ENCODE measurements around the gene NUBP2.
A peak's percentile ranks its signal among the peaks of the same experiment; 100 is the strongest.

Gene NUBP2

DNA sequence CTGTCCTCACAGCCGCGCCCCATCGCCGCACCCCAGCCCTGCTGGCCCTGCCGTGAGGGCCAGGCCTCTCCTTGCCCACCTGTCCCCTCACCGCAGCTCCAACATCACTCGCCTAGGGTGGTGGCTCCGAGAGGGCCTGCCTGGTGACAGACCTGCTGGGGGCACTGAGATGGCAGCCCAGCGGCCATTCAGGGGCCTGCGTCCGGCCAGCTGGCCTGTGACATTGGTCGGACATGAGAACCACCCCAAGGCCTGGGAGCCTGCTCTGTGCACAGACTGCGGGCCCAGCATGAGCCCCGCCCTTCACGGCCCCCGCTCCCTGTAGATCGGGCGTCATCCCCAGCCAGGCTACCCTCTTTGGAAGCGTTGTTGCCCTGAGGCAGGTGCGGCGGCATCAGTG is 23.2 kb upstream of the NUBP2 start:
- no peak for DNase-seq (ENCODE audit: low read depth)

DNA sequence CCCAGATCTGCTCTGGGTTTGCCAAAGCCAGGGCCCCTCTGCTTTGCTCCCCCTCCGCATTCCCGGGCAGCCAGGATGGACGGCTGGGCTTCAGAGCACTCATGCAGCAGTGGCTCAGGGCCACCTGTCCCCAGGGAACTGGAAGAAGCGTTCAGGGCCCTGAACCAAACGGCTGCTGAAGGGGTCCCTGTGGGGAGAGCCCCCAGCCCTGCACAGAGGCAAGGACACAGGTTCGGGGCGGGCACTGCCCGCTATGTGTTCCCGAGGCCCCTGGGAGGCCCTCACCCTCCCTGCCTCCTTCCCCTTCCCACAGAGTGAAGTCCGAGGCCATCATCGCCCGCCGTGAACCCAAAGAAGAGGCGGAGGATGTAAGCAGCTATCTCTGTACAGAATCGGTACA is 21.8 kb upstream of the NUBP2 start:
- no peak for DNase-seq (ENCODE audit: low read depth)

GRCh38 chr16:1761751-1762150 is 21.0 kb upstream of the NUBP2 start:
- no peak for DNase-seq (ENCODE audit: low read depth)

- no peak for DNase-seq (ENCODE audit: low read depth)
Measured at GRCh38 chr16:1762196-1762878, 20.4 kb upstream of the NUBP2 start.

DNA sequence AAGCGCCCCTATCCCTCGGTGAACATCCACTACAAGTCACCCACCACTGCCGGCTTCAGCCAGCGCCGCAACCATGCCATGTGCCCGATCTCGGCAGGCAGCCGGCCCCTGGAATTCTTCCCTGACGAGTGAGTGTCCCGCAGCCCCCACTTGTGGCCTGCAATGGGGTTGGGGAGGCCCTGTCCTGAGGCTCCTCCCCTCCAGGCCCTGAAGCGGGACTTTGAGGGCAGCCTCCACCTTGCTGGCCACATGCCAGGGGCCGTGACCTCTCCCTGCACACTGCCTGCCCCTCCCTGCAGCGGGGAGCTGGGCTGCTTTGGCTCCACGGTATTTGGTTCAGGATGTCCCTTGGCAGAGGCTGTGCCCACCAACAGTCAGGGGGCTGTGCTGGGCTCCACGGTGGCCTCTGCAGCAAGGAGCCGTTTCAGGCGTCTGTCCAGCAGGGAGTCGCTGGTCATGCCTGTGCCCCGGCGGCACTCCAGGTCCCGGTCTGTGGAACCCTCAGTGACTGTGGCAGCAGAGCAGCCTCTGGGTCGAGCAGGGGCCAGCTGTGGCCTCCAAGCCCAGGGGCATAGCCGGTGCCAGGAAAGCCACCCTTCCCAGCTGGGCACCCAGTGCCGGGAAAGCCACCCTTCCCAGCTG is 19.8 kb upstream of the NUBP2 start:
- DNase-seq (ENCODE audit: low read depth): no peak

GRCh38 chr16:1763521-1764511 is 18.9 kb upstream of the NUBP2 start:
- peak; percentile 35 for DNase-seq (ENCODE audit: low read depth)

DNA sequence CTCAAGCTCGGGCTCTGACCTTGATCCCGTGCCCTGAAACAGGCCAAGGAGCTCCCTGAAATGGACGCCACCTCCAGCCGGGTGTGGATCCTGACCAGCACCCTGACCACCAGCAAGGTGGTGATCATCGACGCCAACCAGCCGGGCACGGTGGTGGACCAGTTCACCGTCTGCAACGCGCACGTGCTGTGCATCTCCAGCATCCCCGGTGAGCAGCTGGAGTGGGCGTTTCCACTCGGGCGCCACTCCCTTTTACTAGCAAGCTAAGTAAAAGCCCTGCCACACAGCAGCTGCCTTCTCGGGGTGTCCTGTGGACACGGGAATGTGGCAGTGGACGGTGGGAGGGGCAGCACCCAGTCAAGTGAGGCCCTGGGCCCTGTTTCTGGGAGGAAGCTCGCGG is 17.8 kb upstream of the NUBP2 start:
- no peak for DNase-seq (ENCODE audit: low read depth)

DNA sequence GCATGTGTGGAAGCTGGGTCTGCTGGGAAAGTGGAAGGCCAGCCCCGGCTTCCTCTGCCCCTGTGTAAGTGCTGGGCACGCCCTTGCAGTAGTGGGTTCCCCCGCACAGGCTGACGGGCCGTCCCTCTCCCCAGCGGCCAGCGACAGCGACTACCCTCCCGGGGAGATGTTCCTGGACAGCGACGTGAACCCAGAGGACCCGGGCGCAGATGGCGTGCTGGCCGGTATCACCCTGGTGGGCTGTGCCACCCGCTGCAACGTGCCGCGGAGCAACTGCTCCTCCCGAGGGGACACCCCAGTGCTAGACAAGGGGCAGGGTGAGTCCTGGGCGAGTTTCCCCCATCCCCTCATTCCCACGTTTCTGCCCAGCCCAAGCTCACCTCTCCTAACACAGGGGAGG is 16.9 kb upstream of the NUBP2 start:
- no peak for DNase-seq (ENCODE audit: low read depth)

DNA sequence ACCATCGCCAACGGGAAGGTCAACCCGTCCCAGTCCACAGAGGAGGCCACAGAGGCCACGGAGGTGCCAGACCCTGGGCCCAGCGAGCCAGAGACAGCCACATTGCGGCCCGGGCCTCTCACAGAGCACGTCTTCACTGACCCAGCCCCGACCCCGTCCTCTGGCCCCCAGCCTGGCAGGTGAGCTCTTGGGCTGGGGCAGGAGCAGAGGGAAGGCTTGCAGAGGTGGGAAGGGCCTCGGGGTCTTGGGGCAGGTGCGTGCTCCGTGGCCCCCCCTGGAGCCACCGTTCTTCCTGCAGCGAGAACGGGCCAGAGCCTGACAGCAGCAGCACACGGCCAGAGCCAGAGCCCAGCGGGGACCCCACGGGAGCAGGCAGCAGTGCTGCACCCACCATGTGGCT is 16.5 kb upstream of the NUBP2 start:
- DNase-seq (ENCODE audit: low read depth): no peak

DNA sequence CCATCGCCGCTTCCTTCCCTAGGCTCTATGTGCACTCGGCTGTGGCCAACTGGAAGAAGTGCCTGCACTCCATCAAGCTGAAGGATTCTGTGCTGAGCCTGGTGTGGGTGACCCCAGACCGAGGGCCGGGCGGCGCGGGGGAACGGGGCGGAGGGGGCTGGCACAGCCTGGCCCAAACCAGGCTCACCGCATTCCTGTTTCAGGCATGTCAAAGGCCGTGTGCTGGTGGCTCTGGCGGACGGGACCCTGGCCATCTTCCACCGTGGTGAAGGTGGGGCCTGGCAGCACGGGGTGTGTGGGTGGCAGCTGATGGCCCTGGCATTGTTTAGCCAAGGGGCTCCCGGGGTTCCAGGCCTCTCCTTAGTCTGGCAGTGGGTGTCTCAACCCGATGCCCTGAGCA is 16.1 kb upstream of the NUBP2 start:
- no peak for DNase-seq (ENCODE audit: low read depth)

DNA sequence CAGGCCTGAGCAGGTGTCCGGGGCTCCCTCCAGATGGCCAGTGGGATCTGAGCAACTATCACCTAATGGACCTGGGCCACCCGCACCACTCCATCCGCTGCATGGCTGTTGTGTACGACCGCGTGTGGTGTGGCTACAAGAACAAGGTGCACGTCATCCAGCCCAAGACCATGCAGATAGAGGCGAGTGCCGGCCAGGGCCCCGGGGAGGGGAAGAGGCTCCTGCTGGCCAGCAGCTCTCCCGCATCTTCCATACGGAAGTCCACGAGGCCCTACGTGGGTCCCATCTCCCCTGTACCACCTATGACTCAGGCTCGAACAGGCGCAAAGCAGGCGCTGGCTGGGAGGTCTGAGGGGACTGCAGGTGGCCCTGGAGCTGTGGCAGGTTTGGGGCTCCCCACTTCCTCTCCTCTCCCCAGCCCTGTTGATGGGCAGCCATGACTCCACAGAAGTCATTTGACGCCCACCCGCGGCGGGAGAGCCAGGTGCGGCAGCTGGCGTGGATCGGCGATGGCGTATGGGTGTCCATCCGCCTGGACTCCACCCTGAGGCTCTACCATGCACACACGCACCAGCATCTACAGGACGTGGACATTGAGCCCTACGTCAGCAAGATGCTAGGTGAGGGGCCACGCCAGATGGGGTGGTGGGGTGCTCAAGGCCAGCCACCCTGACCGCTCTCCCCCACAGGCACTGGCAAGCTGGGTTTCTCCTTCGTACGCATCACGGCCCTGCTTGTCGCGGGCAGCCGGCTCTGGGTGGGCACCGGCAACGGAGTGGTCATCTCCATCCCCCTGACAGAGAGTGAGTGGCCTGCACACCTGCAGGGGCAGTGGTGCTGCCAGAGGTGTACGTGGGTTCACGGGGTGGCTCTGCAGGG is 15.4 kb upstream of the NUBP2 start:
- no peak for DNase-seq (ENCODE audit: low read depth)

DNA sequence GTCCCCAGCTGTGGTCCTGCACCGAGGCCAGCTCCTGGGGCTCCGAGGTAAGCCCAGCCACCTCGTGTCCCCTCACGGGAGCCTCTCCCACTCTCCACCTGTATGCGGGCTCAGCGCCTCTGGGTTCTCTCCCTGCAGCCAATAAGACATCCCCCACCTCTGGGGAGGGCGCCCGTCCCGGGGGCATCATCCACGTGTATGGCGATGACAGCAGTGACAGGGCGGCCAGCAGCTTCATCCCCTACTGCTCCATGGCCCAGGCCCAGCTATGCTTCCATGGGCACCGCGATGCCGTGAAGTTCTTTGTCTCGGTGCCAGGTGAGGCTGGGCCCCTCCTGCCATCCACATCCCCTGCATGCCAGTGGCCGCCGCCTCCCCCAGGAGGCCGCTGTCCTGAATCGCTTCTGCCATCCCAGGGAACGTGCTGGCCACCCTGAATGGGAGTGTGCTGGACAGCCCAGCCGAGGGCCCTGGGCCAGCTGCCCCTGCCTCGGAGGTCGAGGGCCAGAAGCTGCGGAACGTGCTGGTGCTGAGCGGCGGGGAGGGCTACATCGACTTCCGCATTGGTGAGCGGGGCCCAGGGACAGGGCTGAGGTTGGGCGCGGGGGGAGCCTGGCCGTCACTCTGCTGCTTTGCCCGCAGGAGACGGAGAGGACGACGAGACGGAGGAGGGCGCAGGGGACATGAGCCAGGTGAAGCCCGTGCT is 14.5 kb upstream of the NUBP2 start:
- DNase-seq (ENCODE audit: low read depth): no peak

DNA sequence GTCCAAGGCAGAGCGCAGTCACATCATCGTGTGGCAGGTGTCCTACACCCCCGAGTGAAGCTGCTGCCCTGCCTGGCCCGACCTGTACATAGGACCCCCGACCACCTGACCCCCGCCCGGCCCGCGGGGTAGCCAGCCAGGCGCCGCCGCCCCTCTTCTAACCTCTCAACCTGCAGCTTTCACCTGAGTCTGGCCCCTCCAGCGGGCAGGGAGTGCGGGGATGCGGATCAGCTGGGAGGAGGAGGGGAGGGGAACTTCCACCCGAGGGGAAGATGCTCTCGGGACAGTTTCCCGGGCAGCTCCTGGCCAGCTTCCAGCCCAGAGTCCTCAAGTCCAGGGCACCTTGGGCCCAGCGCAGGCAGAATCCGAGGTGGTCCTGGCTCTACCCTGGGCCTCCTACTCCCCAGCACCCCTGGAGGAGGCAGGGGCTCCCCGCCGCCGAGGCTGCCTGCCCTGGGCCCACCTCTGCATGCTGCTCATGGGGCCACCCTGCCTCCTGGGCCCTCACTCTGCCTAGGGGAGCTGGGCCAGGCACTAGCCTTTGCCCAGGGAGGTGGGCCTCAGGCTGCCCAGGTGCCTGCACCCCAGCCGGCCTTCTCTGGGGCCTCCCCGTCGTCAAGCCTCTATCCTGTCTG is 13.9 kb upstream of the NUBP2 start:
- DNase-seq (ENCODE audit: low read depth): no peak

DNA sequence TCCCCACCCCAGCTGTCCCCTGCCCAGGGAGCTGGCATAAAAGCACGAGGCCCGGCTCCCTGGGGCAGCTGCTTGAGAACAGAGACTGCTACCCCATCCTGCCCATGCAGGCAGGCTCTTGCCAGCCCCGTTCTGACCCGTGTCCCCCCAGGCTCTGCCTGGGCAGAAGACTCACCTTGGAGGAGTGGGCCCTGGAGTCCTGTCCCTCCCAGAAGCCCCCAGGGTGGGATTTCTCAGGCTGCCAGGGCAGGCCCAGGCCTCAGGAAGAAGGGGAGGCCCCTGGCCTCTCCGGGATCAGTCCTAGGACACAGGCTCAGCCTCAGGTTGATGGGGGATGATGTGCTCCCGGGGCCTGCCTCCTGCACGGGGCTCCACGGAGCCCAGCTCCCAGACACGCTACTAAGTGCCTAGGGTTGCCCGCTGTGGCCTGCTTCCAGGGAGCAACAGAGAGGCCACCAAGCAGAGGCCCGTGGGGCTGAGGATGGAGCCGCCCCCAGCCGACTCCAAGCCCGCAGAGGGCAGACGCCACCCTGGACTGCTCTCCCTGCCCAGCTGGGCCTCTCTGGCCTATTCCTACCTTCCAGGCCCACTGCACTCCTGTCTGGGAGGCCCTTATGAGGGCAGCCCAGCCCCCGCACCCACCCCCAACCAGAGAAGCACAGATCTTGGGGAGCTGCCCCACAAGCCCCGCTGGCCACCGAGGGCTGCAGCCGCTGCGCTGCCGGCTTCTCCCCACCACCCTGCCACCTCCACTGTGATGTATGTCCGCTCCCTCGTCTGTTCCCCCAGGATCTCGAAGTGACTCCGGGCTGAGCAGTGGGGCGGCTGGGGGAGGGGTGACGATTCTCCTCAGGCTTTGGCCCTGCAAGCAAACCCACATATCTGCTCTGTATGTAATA is 13.1 kb upstream of the NUBP2 start:
- DNase-seq (ENCODE audit: low read depth): no peak

DNA sequence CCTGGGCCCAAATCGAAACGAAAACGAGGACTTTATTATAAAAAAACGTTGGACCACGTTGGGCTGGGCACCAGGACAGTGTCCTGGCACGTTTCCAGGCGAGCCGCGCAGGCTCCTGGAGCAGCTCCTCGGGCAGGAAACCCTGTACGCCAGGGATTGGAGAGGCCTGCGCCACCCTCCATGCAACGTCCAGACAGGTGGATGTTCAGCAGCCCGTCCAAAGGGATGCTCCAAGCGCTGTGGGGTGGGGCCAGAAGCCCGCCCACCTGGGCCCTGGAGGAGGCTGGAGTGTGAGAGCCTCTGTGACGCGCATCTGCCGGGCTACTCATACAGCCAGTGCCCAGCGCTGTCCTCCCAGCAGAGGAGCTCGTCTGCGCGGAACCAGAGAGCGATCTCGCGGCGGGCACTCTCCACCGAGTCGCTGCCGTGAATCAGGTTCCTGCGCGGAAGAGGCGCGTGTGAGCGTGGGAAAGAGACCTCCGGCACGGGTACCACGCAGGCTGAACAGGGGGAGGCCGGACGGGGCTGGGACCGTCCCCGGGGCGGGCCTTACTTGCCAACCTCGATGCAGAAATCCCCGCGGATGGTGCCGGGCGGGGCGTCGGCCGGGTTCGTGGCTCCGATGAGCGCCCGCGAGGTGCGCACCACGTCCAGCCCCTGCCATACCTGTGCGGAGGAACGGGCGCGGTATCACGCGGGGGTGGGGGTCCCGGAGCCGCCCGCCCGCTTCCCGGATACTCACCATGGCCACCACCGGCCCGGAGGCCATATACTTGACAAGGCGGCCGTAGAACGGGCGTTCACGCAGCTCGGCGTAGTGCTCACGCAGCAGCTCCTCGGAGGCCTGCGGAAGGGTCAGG is 12.2 kb upstream of the NUBP2 start:
- peak; percentile 50 for DNase-seq (ENCODE audit: low read depth)

DNA sequence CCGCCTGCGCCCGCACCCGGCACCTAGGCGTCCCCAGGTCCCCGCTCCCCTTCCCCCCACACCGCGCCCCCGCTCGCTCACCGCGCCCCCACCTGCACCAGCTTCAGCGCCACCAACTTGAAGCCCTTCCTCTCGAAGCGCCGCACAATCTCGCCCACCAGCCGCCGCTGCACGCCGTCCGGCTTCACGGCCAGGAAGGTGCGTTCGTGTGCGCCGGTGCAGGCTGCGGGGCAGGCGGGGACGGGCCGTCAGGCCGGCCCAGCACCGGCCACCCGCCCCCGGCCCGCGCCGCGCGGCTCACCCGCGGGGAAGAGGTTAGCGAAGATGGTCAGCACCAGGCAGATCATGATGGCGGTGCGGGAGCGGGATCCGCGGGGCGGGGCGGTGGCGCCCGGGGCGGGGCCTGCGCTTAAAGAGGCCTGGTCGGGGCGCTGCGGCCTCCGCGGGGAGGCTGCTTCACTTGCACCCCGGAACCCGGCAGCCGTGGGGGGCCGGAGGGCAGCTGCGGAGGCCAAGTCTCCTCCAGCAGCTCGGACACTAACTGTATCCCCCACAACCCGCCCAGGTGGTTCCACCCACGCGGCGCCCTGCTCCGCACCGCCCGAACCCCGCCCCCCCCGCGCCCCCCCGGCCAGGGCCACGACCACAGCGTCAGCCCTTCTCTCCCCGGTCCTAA is 11.4 kb upstream of the NUBP2 start, which contains the start of gene NME3:
TSS of gene NME3 (minus strand) at position 356 of the 676 bp plus-strand sequence. CDS start at position 347, 9 bp downstream.
- DNase-seq (ENCODE audit: low read depth): peak; percentile 71

DNA sequence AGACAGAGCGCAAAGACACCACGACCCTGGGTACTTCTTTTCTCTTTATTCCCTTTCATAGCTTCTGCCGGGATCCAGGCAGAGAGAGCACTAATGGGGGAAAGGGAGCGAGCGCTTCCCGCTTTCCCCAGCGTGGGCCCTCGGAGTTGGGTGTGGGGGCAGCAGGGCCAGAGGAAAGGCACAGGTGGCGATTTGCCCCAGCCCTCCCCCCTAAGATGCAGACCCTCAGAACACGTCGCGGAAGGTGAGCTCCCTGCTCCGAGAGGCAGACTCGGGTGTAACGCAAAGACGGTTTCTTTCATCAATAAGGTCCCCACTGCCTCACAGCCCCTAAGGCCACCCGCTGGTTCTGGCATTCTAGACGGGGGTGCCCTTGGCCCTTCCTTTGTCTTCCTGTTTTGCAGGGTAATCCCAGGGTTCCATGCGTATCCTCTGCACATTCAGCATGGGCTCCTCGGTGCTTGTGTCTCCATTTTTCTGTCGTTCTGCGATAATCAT is 10.8 kb upstream of the NUBP2 start:
- no peak for DNase-seq (ENCODE audit: low read depth)
